NB4 (cell line): ENCODE measurements around the gene DNAJC12.

Source experiments
- TF ChIP-seq, protein P1 (sequence below): IDR thresholded peaks from 2 replicates; pipeline ENCODE4 v1.6.1; 2011; ENCODE audit warnings: low read depth, low read length
- TF ChIP-seq, protein P2 (sequence below): IDR thresholded peaks from one replicate; pipeline ENCODE4 v1.5.1; 2012; ENCODE audit warnings: low read depth, low read length

DNA sequence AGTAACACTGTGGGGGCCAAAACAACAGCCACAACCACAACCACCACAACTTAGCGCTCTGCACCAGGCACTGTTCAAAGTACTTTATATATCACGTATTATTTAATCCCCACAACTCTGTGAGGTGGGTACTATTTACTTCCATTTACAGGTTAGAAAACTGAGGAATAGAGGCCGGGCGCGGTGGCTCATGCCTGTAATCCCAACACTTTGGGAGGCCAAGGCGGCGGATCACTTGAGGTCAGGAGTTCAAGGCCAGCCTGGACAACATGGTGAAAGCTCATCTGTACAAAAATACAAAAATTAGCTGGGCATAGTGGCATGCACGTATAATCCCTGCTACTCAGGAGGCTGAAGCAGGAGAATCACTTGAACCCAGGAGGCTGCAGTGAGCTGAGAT lies 3.6 kb downstream of the DNAJC12 start:
- TF ChIP-seq, protein P1, sequence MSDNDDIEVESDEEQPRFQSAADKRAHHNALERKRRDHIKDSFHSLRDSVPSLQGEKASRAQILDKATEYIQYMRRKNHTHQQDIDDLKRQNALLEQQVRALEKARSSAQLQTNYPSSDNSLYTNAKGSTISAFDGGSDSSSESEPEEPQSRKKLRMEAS, result no peak
- TF ChIP-seq, protein P2, sequence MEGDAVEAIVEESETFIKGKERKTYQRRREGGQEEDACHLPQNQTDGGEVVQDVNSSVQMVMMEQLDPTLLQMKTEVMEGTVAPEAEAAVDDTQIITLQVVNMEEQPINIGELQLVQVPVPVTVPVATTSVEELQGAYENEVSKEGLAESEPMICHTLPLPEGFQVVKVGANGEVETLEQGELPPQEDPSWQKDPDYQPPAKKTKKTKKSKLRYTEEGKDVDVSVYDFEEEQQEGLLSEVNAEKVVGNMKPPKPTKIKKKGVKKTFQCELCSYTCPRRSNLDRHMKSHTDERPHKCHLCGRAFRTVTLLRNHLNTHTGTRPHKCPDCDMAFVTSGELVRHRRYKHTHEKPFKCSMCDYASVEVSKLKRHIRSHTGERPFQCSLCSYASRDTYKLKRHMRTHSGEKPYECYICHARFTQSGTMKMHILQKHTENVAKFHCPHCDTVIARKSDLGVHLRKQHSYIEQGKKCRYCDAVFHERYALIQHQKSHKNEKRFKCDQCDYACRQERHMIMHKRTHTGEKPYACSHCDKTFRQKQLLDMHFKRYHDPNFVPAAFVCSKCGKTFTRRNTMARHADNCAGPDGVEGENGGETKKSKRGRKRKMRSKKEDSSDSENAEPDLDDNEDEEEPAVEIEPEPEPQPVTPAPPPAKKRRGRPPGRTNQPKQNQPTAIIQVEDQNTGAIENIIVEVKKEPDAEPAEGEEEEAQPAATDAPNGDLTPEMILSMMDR, result no peak
